ENCODE measurements around the gene PPP1R14B.

DNA sequence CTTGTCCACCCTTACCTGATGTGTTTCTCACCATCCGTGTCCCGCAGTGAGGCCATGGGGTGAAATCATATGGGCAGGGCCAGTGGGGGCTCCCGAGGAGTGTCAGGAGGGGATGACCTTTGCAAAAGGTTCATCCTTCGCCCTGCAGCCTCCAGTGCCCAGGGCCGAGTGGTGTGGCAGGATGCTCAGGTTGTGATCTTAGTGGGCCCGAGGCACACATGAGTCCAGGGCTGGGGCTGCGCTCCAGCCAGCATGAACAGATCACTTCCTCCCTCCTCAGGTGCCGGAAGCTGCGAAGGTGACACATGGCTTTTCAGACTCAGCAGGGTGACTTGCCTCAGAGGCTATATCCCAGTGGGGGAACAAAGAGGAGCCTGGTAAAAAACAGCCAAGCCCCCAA lies 8.7 kb downstream of the PPP1R14B start:
- no peak for TF ChIP-seq POLR2A (IDR thresholded peaks at IDR 0.05)
- TF ChIP-seq, protein P1, sequence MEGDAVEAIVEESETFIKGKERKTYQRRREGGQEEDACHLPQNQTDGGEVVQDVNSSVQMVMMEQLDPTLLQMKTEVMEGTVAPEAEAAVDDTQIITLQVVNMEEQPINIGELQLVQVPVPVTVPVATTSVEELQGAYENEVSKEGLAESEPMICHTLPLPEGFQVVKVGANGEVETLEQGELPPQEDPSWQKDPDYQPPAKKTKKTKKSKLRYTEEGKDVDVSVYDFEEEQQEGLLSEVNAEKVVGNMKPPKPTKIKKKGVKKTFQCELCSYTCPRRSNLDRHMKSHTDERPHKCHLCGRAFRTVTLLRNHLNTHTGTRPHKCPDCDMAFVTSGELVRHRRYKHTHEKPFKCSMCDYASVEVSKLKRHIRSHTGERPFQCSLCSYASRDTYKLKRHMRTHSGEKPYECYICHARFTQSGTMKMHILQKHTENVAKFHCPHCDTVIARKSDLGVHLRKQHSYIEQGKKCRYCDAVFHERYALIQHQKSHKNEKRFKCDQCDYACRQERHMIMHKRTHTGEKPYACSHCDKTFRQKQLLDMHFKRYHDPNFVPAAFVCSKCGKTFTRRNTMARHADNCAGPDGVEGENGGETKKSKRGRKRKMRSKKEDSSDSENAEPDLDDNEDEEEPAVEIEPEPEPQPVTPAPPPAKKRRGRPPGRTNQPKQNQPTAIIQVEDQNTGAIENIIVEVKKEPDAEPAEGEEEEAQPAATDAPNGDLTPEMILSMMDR (IDR thresholded peaks at IDR 0.05): no peak
